Endometrial microvascular endothelial cells (primary cell): Measurements from ENCODE around the gene ARID3A. TPM values are rescaled to one million over a fixed set of nuclear protein-coding genes. Genes with fewer than 3 reads are reported as not detected.
"Not testable (repeated sequence)": the region's sequence is repeated elsewhere in the genome, so short reads cannot be mapped to it uniquely, and the experiment has no call there.

Experiments used
- in situ Hi-C: cut with HindIII; loops from 2 replicates; pipeline ENCODE4 v1.10.0; 2017; ENCODE audit warnings: low sequenced_read_pairs, low pct_unique_long_range_greater_than_20kb; ENCODE audit errors: inconsistent ontology term
- total RNA-seq: library from RNA; depleted of rRNA; stranded (reverse); fragments of >200 nt; gene quantifications from one replicate; pipeline ENCODE4 v1.2.3, GENCODE V29; 2015; ENCODE audit errors: inconsistent ontology term

ARID3A gene
- total RNA-seq, 1 donor from 2014 or later: 9.1 TPM

GRCh38 chr19:889662-890295 lies 36.1 kb upstream of the ARID3A start:
- in situ Hi-C loops: no loop called here

- in situ Hi-C loops: no loop called here
These were observed 35.0 kb upstream of the ARID3A start for GRCh38 chr19:890831-891230.

- in situ Hi-C loops: not testable (repeated sequence)
These were observed 34.2 kb upstream of the ARID3A start for GRCh38 chr19:891421-892200.

GRCh38 chr19:892243-892893 lies 33.5 kb upstream of the ARID3A start:
- in situ Hi-C loops: no loop called here

GRCh38 chr19:892894-893689 lies 32.7 kb upstream of the ARID3A start, which contains the start of the genes MED16 and RNU6-9:
MED16 (minus strand) TSS chr19:893187; CDS start chr19:891131, 2,056 bp downstream.
RNU6-9 (plus strand) TSS chr19:893484.
- in situ Hi-C loops: no loop called here

GRCh38 chr19:896434-896833 lies 29.4 kb upstream of the ARID3A start:
- in situ Hi-C loops: no loop called here

GRCh38 chr19:896999-897398 lies 28.8 kb upstream of the ARID3A start:
- in situ Hi-C loops: no loop called here

GRCh38 chr19:897442-898039 lies 28.3 kb upstream of the ARID3A start:
- in situ Hi-C loops: no loop called here

- in situ Hi-C loops: no loop called here
These were observed 27.2 kb upstream of the ARID3A start for GRCh38 chr19:898663-899062.

- in situ Hi-C loops: no loop called here
These were observed 26.3 kb upstream of the ARID3A start for GRCh38 chr19:899336-900042.

GRCh38 chr19:900043-900301 lies 25.9 kb upstream of the ARID3A start:
- in situ Hi-C loops: no loop called here

GRCh38 chr19:900302-901111 lies 25.3 kb upstream of the ARID3A start:
- in situ Hi-C loops: no loop called here

- in situ Hi-C loops: no loop called here
These were observed 24.4 kb upstream of the ARID3A start for GRCh38 chr19:901216-902092.

- in situ Hi-C loops: no loop called here
These were observed 23.8 kb upstream of the ARID3A start for GRCh38 chr19:902093-902370.

- in situ Hi-C loops: no loop called here
These were observed 23.2 kb upstream of the ARID3A start for GRCh38 chr19:902446-903226.

- in situ Hi-C loops: no loop called here
These were observed 22.5 kb upstream of the ARID3A start for GRCh38 chr19:903266-903797.
